Amniotic stem cell (primary cell): ENCODE results near the gene SETD6.
"Not testable (repeated sequence)": the region's sequence is repeated elsewhere in the genome, so short reads cannot be mapped to it uniquely, and the experiment has no call there.

Experiments used
- DNase-seq: peaks from one replicate; lab custom pipeline; 2025; lab: John Stamatoyannopoulos, UW

The SETD6 gene

DNA sequence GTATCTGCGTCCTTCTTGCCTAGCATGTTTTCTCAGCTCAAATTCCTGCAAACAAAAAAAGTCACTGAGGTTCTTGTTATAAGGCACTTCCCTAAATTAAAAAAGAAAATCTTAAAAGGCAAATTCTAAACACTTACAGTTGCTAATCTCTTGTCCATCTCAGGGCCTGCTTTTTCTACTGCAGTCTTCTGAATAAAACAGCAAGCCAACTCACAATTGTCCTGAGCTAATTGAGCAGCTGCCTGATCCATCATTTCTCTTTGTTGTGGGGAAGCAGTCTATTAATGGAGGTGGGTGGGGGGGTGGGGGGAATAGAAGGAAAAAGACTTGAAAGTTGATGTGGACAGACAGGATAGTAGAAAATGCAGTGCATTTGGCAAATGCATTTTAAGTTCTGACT lies 27.0 kb downstream of the SETD6 start:
- no peak for DNase-seq

DNA sequence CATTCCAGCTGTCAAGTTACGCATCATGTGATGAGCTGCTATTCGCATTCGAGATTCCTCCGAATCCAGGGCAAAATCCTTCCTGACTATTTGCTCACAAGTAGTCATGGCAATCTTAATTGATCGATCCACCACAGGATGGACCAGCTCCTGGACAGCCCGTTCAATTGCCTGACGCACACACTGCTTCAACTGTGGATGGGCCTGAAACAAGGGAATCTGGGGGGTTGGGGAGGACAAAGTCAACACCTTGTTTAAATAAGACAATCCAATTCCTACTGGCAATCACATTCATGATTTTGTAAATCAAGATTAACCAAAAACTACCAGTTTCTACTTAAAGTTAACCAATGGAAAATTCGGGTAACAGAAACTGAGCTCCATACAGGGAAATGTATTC lies 28.4 kb downstream of the SETD6 start:
- no peak for DNase-seq

GRCh38 chr16:58548378-58548777 lies 33.1 kb downstream of the SETD6 start:
- no peak for DNase-seq

- DNase-seq: no peak
These were observed 36.2 kb downstream of the SETD6 start for GRCh38 chr16:58551496-58551895.

- DNase-seq: no peak
These were observed 41.4 kb downstream of the SETD6 start for GRCh38 chr16:58556678-58557077.

DNA sequence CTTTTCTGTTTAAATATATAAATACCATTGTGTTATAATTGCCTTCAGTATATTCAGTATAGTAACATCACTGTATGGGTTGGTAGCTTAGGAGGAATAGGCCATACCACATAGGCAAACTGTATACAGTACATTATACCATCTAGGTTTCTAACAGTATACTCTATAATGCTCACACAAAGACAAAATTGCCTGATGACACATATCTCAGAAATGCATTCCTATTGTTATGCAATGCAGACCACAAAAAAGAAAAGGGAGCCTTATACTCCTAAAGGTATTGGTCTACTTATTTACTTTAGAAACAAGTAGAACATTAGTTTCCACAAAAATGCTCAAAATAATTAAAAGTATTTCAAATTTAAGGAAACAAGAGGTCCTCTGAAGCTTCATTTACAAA lies 47.9 kb downstream of the SETD6 start:
- peak; percentile 5 for DNase-seq

DNA sequence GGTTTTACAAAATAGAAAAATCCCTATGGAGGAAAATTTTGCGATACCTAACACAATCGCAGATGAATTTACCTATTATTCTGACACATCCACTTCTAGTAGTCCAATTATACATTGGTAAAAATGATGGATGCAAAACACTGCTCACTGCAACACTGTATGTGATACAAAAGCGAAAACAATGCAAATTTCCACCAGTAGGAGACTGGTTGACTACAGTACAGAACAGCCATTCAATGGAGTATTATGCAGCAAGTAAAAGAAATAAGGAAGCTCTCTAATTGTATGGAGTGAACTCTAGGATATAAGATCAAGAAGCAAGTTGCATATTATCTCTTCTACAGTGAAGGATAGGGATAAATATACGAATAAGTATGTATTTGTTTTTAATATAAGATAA lies 48.5 kb downstream of the SETD6 start:
- no peak for DNase-seq

DNA sequence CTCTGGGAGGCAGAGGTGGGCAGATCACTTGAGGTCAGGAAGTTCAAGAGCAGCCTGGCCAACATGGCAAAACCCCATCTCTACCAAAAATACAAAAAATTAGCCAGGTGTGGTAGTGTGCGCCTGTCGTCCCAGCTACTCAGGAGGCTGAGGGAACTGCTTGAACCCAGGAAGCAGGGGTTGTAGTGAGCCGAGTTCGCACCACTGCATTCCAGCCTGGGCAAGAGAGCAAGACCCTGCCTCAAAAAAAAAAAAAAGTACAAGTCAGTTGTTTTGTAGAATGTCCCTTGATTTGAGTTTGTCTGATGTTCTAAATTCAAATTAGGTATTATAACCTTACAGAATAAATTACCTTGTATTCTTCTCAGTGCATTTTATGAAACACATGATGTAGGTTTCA lies 50.4 kb downstream of the SETD6 start:
- not testable (repeated sequence) for DNase-seq
